Measurements from ENCODE around the gene PCDHB16. TPM values are rescaled to one million over a fixed set of nuclear protein-coding genes. Genes with fewer than 3 reads are reported as not detected.
A peak's percentile ranks its signal among the peaks of the same experiment; 100 is the strongest.
"Not testable (repeated sequence)": the region's sequence is repeated elsewhere in the genome, so short reads cannot be mapped to it uniquely, and the experiment has no call there.

Gene PCDHB16
- total RNA-seq, 4 donors from 2014 or later: 4.4 to 5.2 (median 4.8) TPM

GRCh38 chr5:141172381-141173204, 9.6 kb upstream of the PCDHB16 start, which contains the start of gene PCDHB7:
PCDHB7 (plus strand) TSS chr5:141172644; CDS start chr5:141172836, 192 bp downstream.
- H3K27me3 ChIP-seq: peaks cover 49% of the 10 kb centered on the region
- TF ChIP-seq CTCF (IDR thresholded peaks at IDR 0.05) (peak; percentile 12 to 43 (median 25)), POLR2A (IDR thresholded peaks at IDR 0.05) (no peak)
- H3K27ac ChIP-seq: no peak within 1 kb of the TSS
- H3K36me3 ChIP-seq: no peaks in the 10 kb centered on the region
- H3K4me1 ChIP-seq: no peaks in the 10 kb centered on the region
- no peak for ATAC-seq
- peak within 1 kb of the TSS in 1 of 2 donors; percentile 33 for H3K4me3 ChIP-seq
- H3K9me3 ChIP-seq: peaks cover 3 to 68% (median 3%) of the 10 kb centered on the region in 3 donors
- WGBS, 2 donors (ENCODE audit: low coverage in 1 of 2): 21 to 45% methylated on average over 12 to 20 of the region's 20 CpGs

GRCh38 chr5:141174291-141175104, 7.7 kb upstream of the PCDHB16 start:
- peaks cover 58% of the 10 kb centered on the region for H3K27me3 ChIP-seq
- not testable (repeated sequence) for H3K4me1 ChIP-seq, H3K36me3 ChIP-seq, H3K27ac ChIP-seq, H3K4me3 ChIP-seq, ATAC-seq
- peaks cover 3 to 72% (median 3%) of the 10 kb centered on the region in 3 donors for H3K9me3 ChIP-seq
- WGBS, 2 donors (ENCODE audit: low coverage in 1 of 2): 39 to 50% methylated on average over 3 to 13 of the region's 79 CpGs

GRCh38 chr5:141175933-141176332, 6.3 kb upstream of the PCDHB16 start:
- 73 to 74% methylated on average over 1 of the region's 1 CpG for WGBS, 2 donors (ENCODE audit: low coverage in 1 of 2)
- H3K9me3 ChIP-seq: peaks cover 3 to 79% (median 3%) of the 10 kb centered on the region in 3 donors
- no peak for TF ChIP-seq CTCF (IDR thresholded peaks at IDR 0.05)
- no peak for TF ChIP-seq POLR2A (IDR thresholded peaks at IDR 0.05)
- no peak for TF ChIP-seq POLR2AphosphoS5 (IDR thresholded peaks at IDR 0.05)
- TF ChIP-seq EP300 (IDR thresholded peaks at IDR 0.05): no peak

GRCh38 chr5:141177577-141178191, 4.5 kb upstream of the PCDHB16 start, which contains the start of gene PCDHB8:
PCDHB8 (plus strand) TSS chr5:141177790; CDS start chr5:141178035, 245 bp downstream.
- H3K4me3 ChIP-seq, H3K4me1 ChIP-seq, H3K27ac ChIP-seq, H3K36me3 ChIP-seq: not testable (repeated sequence)
- peak; percentile 10 for ATAC-seq
- Histone ChIP-seq H3K9me3 (peaks cover 3 to 81% (median 3%) of the 10 kb centered on the region in 3 donors), H3K27me3 (peaks cover 72% of the 10 kb centered on the region)
- 33 to 41% methylated on average over 11 to 14 of the region's 18 CpGs for WGBS, 2 donors (ENCODE audit: low coverage in 1 of 2)

More at GRCh38 chr5:141175933-141176332, 6.3 kb upstream of the PCDHB16 start:
- H3K27me3 ChIP-seq: peaks cover 70% of the 10 kb centered on the region
- H3K4me3 ChIP-seq: no peak overlapping the region
- no peaks in the 10 kb centered on the region for H3K4me1 ChIP-seq
- ATAC-seq: no peak
- no peak overlapping the region for H3K27ac ChIP-seq
- no peaks in the 10 kb centered on the region for H3K36me3 ChIP-seq

GRCh38 chr5:141179371-141179770, 2.8 kb upstream of the PCDHB16 start:
- H3K4me1 ChIP-seq, H3K36me3 ChIP-seq, H3K27ac ChIP-seq, H3K4me3 ChIP-seq, ATAC-seq: not testable (repeated sequence)
- Histone ChIP-seq H3K9me3 (peaks cover 3 to 80% (median 3%) of the 10 kb centered on the region in 3 donors), H3K27me3 (peaks cover 73% of the 10 kb centered on the region)
- 29 to 60% methylated on average over 2 to 9 of the region's 39 CpGs for WGBS, 2 donors (ENCODE audit: low coverage in 1 of 2)

- H3K9me3 ChIP-seq: peaks cover 3 to 80% (median 3%) of the 10 kb centered on the region in 3 donors
- not testable (repeated sequence) for H3K27ac ChIP-seq, H3K4me1 ChIP-seq, ATAC-seq, H3K4me3 ChIP-seq, H3K36me3 ChIP-seq
- no CpG with 5 or more reads among the region's 32 CpGs for WGBS, 2 donors (ENCODE audit: low coverage in 1 of 2)
- peaks cover 72% of the 10 kb centered on the region for H3K27me3 ChIP-seq
Measured at GRCh38 chr5:141179876-141180275, 2.3 kb upstream of the PCDHB16 start.
